HUDEP-2 (cell line): ENCODE measurements around the gene TMC8.
A peak's percentile ranks its signal among the peaks of the same experiment; 100 is the strongest.

Source experiments
- DNase-seq, 76 experiments: peaks; one replicate each; lab custom pipeline; 2025; ENCODE audit not compliant: unreplicated experiment in 76 of 76; lab: John Stamatoyannopoulos, UW

The TMC8 gene

GRCh38 chr17:78130437-78131101, at the start of gene TMC8:
Gene TMC8, plus strand, starts transcription at chr17:78130771. Its CDS starts 818 bp downstream, at chr17:78131589.
- DNase-seq = peak in 30 of 76 experiments; percentile 19 to 70 (median 58)

GRCh38 chr17:78081551-78081950, 49.0 kb upstream of the TMC8 start:
- DNase-seq = peak in 7 of 76 experiments; percentile 2 to 21 (median 6)

GRCh38 chr17:78082355-78082872, 48.2 kb upstream of the TMC8 start:
- peak in 68 of 76 experiments; percentile 13 to 88 (median 52) for DNase-seq

- DNase-seq = no peak
These were observed 47.6 kb upstream of the TMC8 start for GRCh38 chr17:78082988-78083387.

GRCh38 chr17:78086740-78087139, 43.8 kb upstream of the TMC8 start:
- no peak for DNase-seq

- DNase-seq = no peak
These were observed 42.0 kb upstream of the TMC8 start for GRCh38 chr17:78088529-78088928.

- DNase-seq = no peak
These were observed 40.8 kb upstream of the TMC8 start for GRCh38 chr17:78089576-78090281.

- peak in 1 of 76 experiments; percentile 14 for DNase-seq
These were observed 37.7 kb upstream of the TMC8 start for GRCh38 chr17:78092794-78093324.

GRCh38 chr17:78095035-78095434, 35.5 kb upstream of the TMC8 start:
- no peak for DNase-seq

- no peak for DNase-seq
These were observed 34.5 kb upstream of the TMC8 start for GRCh38 chr17:78096093-78096492.

- DNase-seq = no peak
These were observed 29.5 kb upstream of the TMC8 start for GRCh38 chr17:78101112-78101511.

- DNase-seq = no peak
These were observed 29.0 kb upstream of the TMC8 start for GRCh38 chr17:78101542-78101941.

GRCh38 chr17:78103311-78103710, 27.3 kb upstream of the TMC8 start:
- DNase-seq = no peak

GRCh38 chr17:78104540-78104941, 26.0 kb upstream of the TMC8 start:
- DNase-seq = no peak

GRCh38 chr17:78105101-78105500, 25.5 kb upstream of the TMC8 start:
- no peak for DNase-seq

GRCh38 chr17:78105551-78105950, 25.0 kb upstream of the TMC8 start:
- no peak for DNase-seq

GRCh38 chr17:78106211-78106610, 24.4 kb upstream of the TMC8 start:
- DNase-seq = no peak

- DNase-seq = no peak
These were observed 23.1 kb upstream of the TMC8 start for GRCh38 chr17:78107457-78107856.

GRCh38 chr17:78107976-78108725, 22.4 kb upstream of the TMC8 start:
- no peak for DNase-seq

GRCh38 chr17:78108726-78109488, 21.7 kb upstream of the TMC8 start:
- DNase-seq = no peak

- no peak for DNase-seq
These were observed 21.1 kb upstream of the TMC8 start for GRCh38 chr17:78109489-78109761.
